NB4 (cell line): ENCODE results near the gene PVALB.

ENCODE experiments used
- MAX ChIP-seq: IDR thresholded peaks from 2 replicates; pipeline ENCODE4 v1.6.1; 2011; ENCODE audit warnings: low read depth, low read length
- POLR2A ChIP-seq: IDR thresholded peaks from 2 replicates; pipeline ENCODE4 v1.6.1; 2011; ENCODE audit warnings: mild to moderate bottlenecking; ENCODE audit not compliant: insufficient read length; ENCODE audit errors: extremely low read depth
- TF ChIP-seq, protein P1 (sequence below): IDR thresholded peaks from one replicate; pipeline ENCODE4 v1.5.1; 2012; ENCODE audit warnings: low read depth, low read length

DNA sequence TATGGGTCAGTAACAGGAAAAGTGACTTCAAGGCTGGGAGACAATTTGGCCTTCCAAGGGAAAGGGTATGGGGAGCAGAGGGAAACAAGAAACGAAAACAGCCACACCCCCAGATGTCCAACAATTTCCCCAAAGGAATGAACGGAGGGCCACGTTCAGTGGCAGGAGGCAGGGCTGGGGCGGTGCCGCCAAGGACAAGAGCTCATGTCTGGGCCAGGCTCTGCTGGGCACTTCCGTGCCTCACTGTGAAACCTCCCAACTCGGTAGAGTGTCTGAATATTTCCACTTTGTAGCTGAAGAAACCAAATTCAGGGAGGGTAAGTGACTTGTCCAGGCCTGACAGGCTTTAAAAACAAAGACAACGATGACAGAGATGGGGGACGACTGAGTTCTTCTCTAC lies 52.8 kb downstream of the PVALB start:
- TF ChIP-seq POLR2A (no peak), MAX (no peak)
- TF ChIP-seq, protein P1, sequence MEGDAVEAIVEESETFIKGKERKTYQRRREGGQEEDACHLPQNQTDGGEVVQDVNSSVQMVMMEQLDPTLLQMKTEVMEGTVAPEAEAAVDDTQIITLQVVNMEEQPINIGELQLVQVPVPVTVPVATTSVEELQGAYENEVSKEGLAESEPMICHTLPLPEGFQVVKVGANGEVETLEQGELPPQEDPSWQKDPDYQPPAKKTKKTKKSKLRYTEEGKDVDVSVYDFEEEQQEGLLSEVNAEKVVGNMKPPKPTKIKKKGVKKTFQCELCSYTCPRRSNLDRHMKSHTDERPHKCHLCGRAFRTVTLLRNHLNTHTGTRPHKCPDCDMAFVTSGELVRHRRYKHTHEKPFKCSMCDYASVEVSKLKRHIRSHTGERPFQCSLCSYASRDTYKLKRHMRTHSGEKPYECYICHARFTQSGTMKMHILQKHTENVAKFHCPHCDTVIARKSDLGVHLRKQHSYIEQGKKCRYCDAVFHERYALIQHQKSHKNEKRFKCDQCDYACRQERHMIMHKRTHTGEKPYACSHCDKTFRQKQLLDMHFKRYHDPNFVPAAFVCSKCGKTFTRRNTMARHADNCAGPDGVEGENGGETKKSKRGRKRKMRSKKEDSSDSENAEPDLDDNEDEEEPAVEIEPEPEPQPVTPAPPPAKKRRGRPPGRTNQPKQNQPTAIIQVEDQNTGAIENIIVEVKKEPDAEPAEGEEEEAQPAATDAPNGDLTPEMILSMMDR, result no peak
